CD4-positive, alpha-beta T cell (primary cell): ENCODE data around the gene DYNC1H1. TPM values are rescaled to one million over a fixed set of nuclear protein-coding genes. Genes with fewer than 3 reads are reported as not detected.

Source experiments
- ATAC-seq: fragments of 200-7000 bp; cut with Tn5 transposase; one replicate; pipeline ENCODE4 v1.10.0; 2022; ENCODE audit warnings: mild to moderate bottlenecking; ENCODE audit not compliant: poor library complexity
- CTCF ChIA-PET: fragments of 350-600 bp; sonication (Branson Sonifier 250); formaldehyde crosslinking; loops from one replicate; lab custom pipeline; 2021; ENCODE audit warnings: antibody characterized with exemption, inconsistent platforms; lab: Charles Lee
- POLR2A ChIA-PET: fragments of 350-600 bp; sonication (Branson Sonifier 250); formaldehyde crosslinking; loops from one replicate; lab custom pipeline; 2021; ENCODE audit warnings: antibody characterized with exemption, inconsistent platforms; lab: Charles Lee
- DNase-seq, 14 experiments: peaks; one replicate each; pipeline ENCODE4 v3.0.0-alpha.2; 2013 to 2020; ENCODE audit warnings: mixed read lengths in 2 of 14
- H3K27ac ChIP-seq, 2 donors: one replicate each; pipeline versions ENCODE4 v1.5.1 to v1.7.0; 2013; ENCODE audit warnings: low read length in 2 of 2, low read depth in 1 of 2, mild to moderate bottlenecking in 1 of 2
- H3K27me3 ChIP-seq, 2 experiments: 1 replicate in 1 of 2; 2 replicates in 1 of 2; pipeline versions ENCODE4 v1.6.1 to v1.7.0; 2013; ENCODE audit warnings: low read length in 2 of 2, control low read depth in 1 of 2, mild to moderate bottlenecking in 1 of 2, moderate library complexity in 1 of 2; ENCODE audit not compliant: insufficient read depth in 2 of 2, control insufficient read depth in 1 of 2
- H3K36me3 ChIP-seq: one replicate; pipeline ENCODE4 v1.6.1; 2013; ENCODE audit warnings: low read length, control low read depth; ENCODE audit not compliant: insufficient read depth
- H3K4me1 ChIP-seq: one replicate; pipeline ENCODE4 v1.6.1; 2013; ENCODE audit warnings: low read length, control low read depth; ENCODE audit not compliant: insufficient read depth
- H3K4me3 ChIP-seq: one replicate; pipeline ENCODE4 v1.5.1; 2013; ENCODE audit warnings: mild to moderate bottlenecking, low read length, moderate library complexity
- H3K9me3 ChIP-seq, 2 experiments: 1 replicate in 1 of 2; 2 replicates in 1 of 2; pipeline versions ENCODE4 v1.6.1 to v1.7.0; 2013; ENCODE audit warnings: low read length in 2 of 2, mild to moderate bottlenecking in 2 of 2, control low read depth in 1 of 2, moderate library complexity in 1 of 2; ENCODE audit not compliant: control insufficient read depth in 1 of 2, insufficient read depth in 1 of 2
- H3K27ac Mint-ChIP-seq: one replicate; pipeline ENCODE4 v1.8.0; 2020; ENCODE audit warnings: mixed read lengths
- H3K27me3 Mint-ChIP-seq: one replicate; pipeline ENCODE4 v1.8.0; 2021; ENCODE audit warnings: mixed read lengths
- H3K36me3 Mint-ChIP-seq: one replicate; pipeline ENCODE4 v1.8.0; 2021; ENCODE audit warnings: low read depth, mixed read lengths
- H3K4me1 Mint-ChIP-seq: one replicate; pipeline ENCODE4 v1.8.0; 2021; ENCODE audit warnings: low read depth, mixed read lengths
- H3K4me3 Mint-ChIP-seq: one replicate; pipeline ENCODE4 v1.8.0; 2020; ENCODE audit warnings: mild to moderate bottlenecking, mixed read lengths
- H3K9me3 Mint-ChIP-seq: one replicate; pipeline ENCODE4 v1.8.0; 2020; ENCODE audit warnings: mixed read lengths
- CTCF ChIP-seq: fragments of 200-600 bp; IDR thresholded peaks from one replicate; pipeline ENCODE4 v1.8.0; 2022; ENCODE audit warnings: antibody characterized with exemption, mild to moderate bottlenecking
- intact Hi-C, 2 experiments: fragments of 100-400 bp; cut with DNase I in 1 of 2; cut with micrococcal nuclease in 1 of 2; formaldehyde crosslinking; loops; one replicate each; pipeline versions ENCODE4 v1.15.1 to v1.9.0; 2023 to 2025; cut with DNase I, micrococcal nuclease
- total RNA-seq, 174 experiments: library from RNA in 2 of 174; stranded (reverse) in 2 of 174; gene quantifications; one replicate each; pipeline ENCODE4 v1.2.3 and lab custom pipeline; 2021 to 2026

Gene DYNC1H1
- total RNA-seq, 2 experiments from 2014 or later: 286 to 293 TPM

GRCh38 chr14:102090713-102091112 lies 126.3 kb downstream of the DYNC1H1 start:
- Histone ChIP-seq H3K4me3 (no peak overlapping the region), H3K4me1 (peaks cover 25% of the 10 kb centered on the region), H3K9me3 (no peaks in the 10 kb centered on the region), H3K36me3 (peaks cover 1% of the 10 kb centered on the region), H3K27me3 (no peaks in the 10 kb centered on the region), H3K27ac (no peak overlapping the region)
- CTCF ChIA-PET: no interaction called here
- ATAC-seq: no peak
- TF ChIP-seq CTCF: no peak
- POLR2A ChIA-PET: no interaction called here
- Mint-ChIP-seq H3K27ac (peak overlapping the region; percentile 82), H3K27me3 (no peaks in the 10 kb centered on the region), H3K4me1 (peaks cover 31% of the 10 kb centered on the region), H3K4me3 (peak overlapping the region; percentile 78), H3K9me3 (no peaks in the 10 kb centered on the region), H3K36me3 (peaks cover 11% of the 10 kb centered on the region)
- intact Hi-C loops: no loop called here
- DNase-seq: no peak

- CTCF ChIA-PET: no interaction called here
- ATAC-seq: no peak
- intact Hi-C loops: no loop called here
Observed at GRCh38 chr14:102092806-102093205, 128.4 kb downstream of the DYNC1H1 start.

GRCh38 chr14:102094101-102094500 lies 129.7 kb downstream of the DYNC1H1 start:
- Mint-ChIP-seq H3K27ac (no peak overlapping the region), H3K9me3 (no peaks in the 10 kb centered on the region), H3K4me3 (no peak overlapping the region), H3K27me3 (no peaks in the 10 kb centered on the region), H3K36me3 (no peaks in the 10 kb centered on the region), H3K4me1 (peaks cover 13% of the 10 kb centered on the region)
- Histone ChIP-seq H3K4me3 (no peak overlapping the region), H3K9me3 (no peaks in the 10 kb centered on the region), H3K4me1 (peaks cover 8% of the 10 kb centered on the region), H3K27me3 (no peaks in the 10 kb centered on the region), H3K36me3 (no peaks in the 10 kb centered on the region), H3K27ac (no peak overlapping the region)
- ChIA-PET CTCF (no interaction called here), POLR2A (no interaction called here)
- DNase-seq (no peak), ATAC-seq (no peak)
- no peak for TF ChIP-seq CTCF
- intact Hi-C loops: no loop called here

More at GRCh38 chr14:102092806-102093205, 128.4 kb downstream of the DYNC1H1 start:
- no peaks in the 10 kb centered on the region for H3K27me3 ChIP-seq
- peaks cover 4% of the 10 kb centered on the region for H3K36me3 Mint-ChIP-seq
- H3K27ac Mint-ChIP-seq: no peak overlapping the region
- H3K9me3 Mint-ChIP-seq: no peaks in the 10 kb centered on the region
- no peak overlapping the region for H3K4me3 ChIP-seq
- H3K4me1 Mint-ChIP-seq: peaks cover 24% of the 10 kb centered on the region
- no peaks in the 10 kb centered on the region for H3K27me3 Mint-ChIP-seq
- peaks cover 21% of the 10 kb centered on the region for H3K4me1 ChIP-seq
- TF ChIP-seq CTCF: no peak
- H3K9me3 ChIP-seq: no peaks in the 10 kb centered on the region
- H3K36me3 ChIP-seq: no peaks in the 10 kb centered on the region
- no peak overlapping the region for H3K27ac ChIP-seq
- H3K4me3 Mint-ChIP-seq: no peak overlapping the region
- no peak for DNase-seq
- POLR2A ChIA-PET: interaction anchor here (1.2 kb wide), 1 partner anchor 127 kb away, joined by 3 read pairs; no protein-coding TSS in a partner anchor
